ENCODE measurements around the gene OR8H3. TPM values are rescaled to one million over a fixed set of nuclear protein-coding genes. Genes with fewer than 3 reads are reported as not detected.

The OR8H3 gene
- total RNA-seq = not detected in 2 replicates

DNA sequence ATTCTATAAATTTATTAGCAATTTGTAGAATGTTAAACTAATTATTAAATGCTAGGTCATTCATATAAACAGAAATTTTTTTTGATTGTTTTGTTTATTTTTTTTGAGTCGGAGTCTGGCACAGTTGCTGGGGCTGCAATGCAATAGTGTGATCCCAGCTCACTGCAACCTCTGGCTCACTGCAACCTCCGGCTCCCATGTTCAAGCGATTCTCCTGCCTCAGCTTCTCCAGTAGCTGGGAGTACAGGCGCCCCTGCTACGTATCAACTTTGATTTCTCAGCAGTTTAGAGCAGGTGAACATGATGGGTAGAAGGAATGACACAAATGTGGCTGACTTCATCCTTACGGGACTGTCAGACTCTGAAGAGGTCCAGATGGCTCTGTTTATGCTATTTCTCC lies at the start of gene OR8H3:
Gene OR8H3, plus strand, starts transcription at position 301 of the 400 bp plus-strand sequence. Its CDS starts 0 bp downstream, at position 301.

DNA sequence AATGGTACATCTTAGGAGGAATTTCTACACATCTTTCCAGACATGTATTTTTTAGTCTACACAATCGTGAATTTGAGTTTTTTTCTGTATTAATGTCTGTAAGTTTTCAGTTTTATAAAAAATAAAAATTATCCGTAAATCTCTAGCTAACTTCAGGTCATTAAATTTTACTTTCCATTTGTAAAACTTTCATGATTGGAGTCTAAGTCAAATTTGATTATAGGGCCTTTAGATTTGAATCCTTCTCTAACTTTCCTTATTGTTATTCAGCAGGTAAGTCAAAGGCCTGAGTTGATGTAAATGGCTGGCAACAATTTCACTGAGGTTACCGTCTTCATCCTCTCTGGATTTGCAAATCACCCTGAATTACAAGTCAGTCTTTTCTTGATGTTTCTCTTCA lies 29.2 kb upstream of the OR8H3 start, which contains the start of gene OR8I2:
Gene OR8I2, plus strand, starts transcription at position 301 of the 400 bp plus-strand sequence. Its CDS starts 0 bp downstream, at position 301.

DNA sequence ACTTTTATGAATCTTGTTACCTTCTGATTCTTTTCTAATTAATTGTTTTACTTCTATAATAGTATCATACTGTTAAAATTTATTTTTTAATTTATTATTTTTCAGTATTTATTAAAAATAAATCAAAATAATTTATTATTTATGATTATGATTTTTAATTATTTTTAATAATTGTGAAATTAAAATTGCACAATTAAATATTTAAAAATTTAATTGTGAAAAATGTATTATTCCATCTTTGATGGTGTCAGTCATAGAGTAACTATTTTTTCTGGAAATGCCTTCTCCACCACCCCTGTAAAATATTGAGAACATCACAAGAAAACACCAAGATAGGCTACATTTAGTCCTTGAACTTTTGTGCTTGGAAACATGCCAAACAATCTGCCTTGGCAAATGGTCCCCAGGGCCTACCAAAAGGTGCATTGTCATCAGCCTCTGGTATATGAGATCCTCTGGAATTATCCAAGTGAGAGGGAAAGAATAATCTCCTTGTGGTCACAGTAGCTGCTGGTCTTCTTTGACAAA lies 18.9 kb upstream of the OR8H3 start, which contains the start of gene OR8H2:
Gene OR8H2, plus strand, starts transcription at position 478 of the 528 bp plus-strand sequence. CDS start 1,356 bp downstream, outside the sequence.

GRCh38 chr11:56140151-56140661 lies 18.0 kb downstream of the OR8H3 start, which contains the start of gene OR8J3:
TSS of gene OR8J3 (minus strand) at chr11:56140201. CDS start at chr11:56137718, 2,483 bp downstream.

DNA sequence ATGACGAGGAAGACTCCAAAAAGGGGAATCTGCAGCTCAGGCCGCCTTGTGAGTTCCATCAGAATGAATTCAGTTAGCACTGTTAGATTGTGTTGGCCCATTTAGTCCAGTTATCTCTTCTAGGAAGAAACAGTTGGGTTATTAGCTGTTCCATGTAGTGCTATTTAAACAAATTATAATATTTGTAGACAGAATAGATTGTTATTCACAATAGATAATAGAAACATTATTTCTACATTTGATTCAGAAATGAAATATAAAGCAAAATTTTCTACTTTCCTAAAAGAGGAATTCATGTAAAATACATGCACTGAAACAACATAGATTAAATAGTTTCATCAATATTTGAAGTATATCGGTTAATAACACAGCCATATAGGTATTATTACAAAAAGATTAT lies 38.0 kb downstream of the OR8H3 start, which contains the start of gene OR8K5:
Gene OR8K5, minus strand, starts transcription at position 101 of the 400 bp plus-strand sequence. Its CDS starts 0 bp downstream, at position 101.

Other genes starting within 250 kb of the OR8H3 start
- not detected in 2 replicates for gene TRIM51, start 239.1 kb upstream of the OR8H3 start, total RNA-seq
- not detected in 2 replicates for gene OR5W2, start 207.8 kb upstream of the OR8H3 start, total RNA-seq
- gene OR5I1, start 186.0 kb upstream of the OR8H3 start, total RNA-seq = not detected in 2 replicates
- not detected in 2 replicates for gene OR10AG1, start 152.4 kb upstream of the OR8H3 start, total RNA-seq
- gene OR5F1, start 127.7 kb upstream of the OR8H3 start, total RNA-seq = not detected in 2 replicates
- not detected in 2 replicates for gene OR5AS1, start 94.7 kb upstream of the OR8H3 start, total RNA-seq
- not detected in 2 replicates for gene OR8I2, start 29.1 kb upstream of the OR8H3 start, total RNA-seq
- gene OR8H2, start 18.7 kb upstream of the OR8H3 start, total RNA-seq = not detected in 2 replicates
- not detected in 2 replicates for gene OR8J3, start 17.8 kb downstream of the OR8H3 start, total RNA-seq
- not detected in 2 replicates for gene OR8K5, start 37.9 kb downstream of the OR8H3 start, total RNA-seq
- gene OR5J2, start 54.2 kb downstream of the OR8H3 start, total RNA-seq = not detected in 2 replicates
- not detected in 2 replicates for gene OR5T2, start 111.9 kb downstream of the OR8H3 start, total RNA-seq
- not detected in 2 replicates for gene OR5T3, start 129.9 kb downstream of the OR8H3 start, total RNA-seq
- not detected in 2 replicates for gene OR5T1, start 151.8 kb downstream of the OR8H3 start, total RNA-seq
- not detected in 2 replicates for gene OR8H1, start 169.9 kb downstream of the OR8H3 start, total RNA-seq
- not detected in 2 replicates for gene OR8K3, start 192.8 kb downstream of the OR8H3 start, total RNA-seq
- not detected in 2 replicates for gene OR8K1, start 223.7 kb downstream of the OR8H3 start, total RNA-seq
- gene OR8J1, start 231.9 kb downstream of the OR8H3 start, total RNA-seq = not detected in 2 replicates